B cell (primary cell): ENCODE data around the gene RERE. TPM values are rescaled to one million over a fixed set of nuclear protein-coding genes. Genes with fewer than 3 reads are reported as not detected.

ENCODE experiments used
- ATAC-seq: fragments of 200-7000 bp; cut with Tn5 transposase; one replicate; pipeline ENCODE4 v1.10.0; 2021; ENCODE audit warnings: low read depth, mild to moderate bottlenecking, moderate number of reproducible peaks, moderate library complexity
- CTCF ChIA-PET: fragments of 350-600 bp; sonication (Branson Sonifier 250); formaldehyde crosslinking; loops from one replicate; lab custom pipeline; 2021; ENCODE audit warnings: antibody characterized with exemption, inconsistent platforms; lab: Charles Lee
- POLR2A ChIA-PET: fragments of 350-600 bp; sonication (Branson Sonifier 250); formaldehyde crosslinking; loops from one replicate; lab custom pipeline; 2021; ENCODE audit warnings: antibody characterized with exemption; lab: Charles Lee
- DNase-seq: peaks from one replicate; pipeline ENCODE4 v3.0.0; 2013
- H2AFZ ChIP-seq: 2 replicates; pipeline ENCODE4 v1.6.1; 2012; ENCODE audit warnings: mild to moderate bottlenecking, low read depth, low read length; ENCODE audit not compliant: insufficient read depth, poor library complexity, severe bottlenecking
- H3K27ac ChIP-seq, 2 donors: 1 replicate in 1 of 2; 2 replicates in 1 of 2; pipeline ENCODE4 v1.5.1; 2012 to 2013; ENCODE audit warnings: low read length in 2 of 2, mild to moderate bottlenecking in 2 of 2, moderate library complexity in 1 of 2
- H3K27me3 ChIP-seq, 4 experiments: fragments of 200-600 bp in 1 of 4; sonication (generic) in 1 of 4; replicated peaks in 1 of 4; 1 replicate in 2 of 4; 2 replicates in 2 of 4; pipeline versions ENCODE4 v1.6.1 to v1.7.0; 2013 to 2016; ENCODE audit warnings: low read length in 3 of 4, mild to moderate bottlenecking in 2 of 4, mixed read lengths in 1 of 4, moderate library complexity in 1 of 4; ENCODE audit not compliant: insufficient read depth in 4 of 4, control insufficient read depth in 3 of 4; ENCODE audit errors: control extremely low read depth in 1 of 4
- H3K36me3 ChIP-seq, 2 experiments: replicated peaks in 1 of 2; 1 replicate in 1 of 2; 2 replicates in 1 of 2; pipeline versions ENCODE4 v1.6.1 to v1.7.1; 2013; ENCODE audit warnings: low read length in 1 of 2; ENCODE audit not compliant: insufficient read depth in 2 of 2, control insufficient read depth in 1 of 2; ENCODE audit errors: control extremely low read depth in 1 of 2, extremely low read depth in 1 of 2
- H3K4me1 ChIP-seq, 2 donors: fragments of 200-600 bp in 1 of 2; sonication (generic) in 1 of 2; 1 replicate in 1 of 2; 2 replicates in 1 of 2; pipeline versions ENCODE4 v1.5.1 to v1.6.1; 2013 to 2017; ENCODE audit warnings: low read length in 2 of 2; ENCODE audit not compliant: control insufficient read depth in 2 of 2, insufficient read depth in 2 of 2
- H3K4me2 ChIP-seq: replicated peaks from 2 replicates; pipeline ENCODE3; 2012; ENCODE audit warnings: mild to moderate bottlenecking, low read depth, low read length; ENCODE audit not compliant: poor library complexity, severe bottlenecking
- H3K4me3 ChIP-seq, 5 experiments: fragments of 200-600 bp in 1 of 5; sonication (generic) in 1 of 5; 1 replicate in 3 of 5; 2 replicates in 2 of 5; pipeline versions ENCODE4 v1.5.1 to v1.7.0; 2011 to 2016; ENCODE audit warnings: low read length in 4 of 5, mild to moderate bottlenecking in 4 of 5, low read depth in 2 of 5, control low read depth in 1 of 5, moderate library complexity in 1 of 5; ENCODE audit not compliant: insufficient read depth in 1 of 5; ENCODE audit errors: control extremely low read depth in 1 of 5, extremely low read depth in 1 of 5
- H3K79me2 ChIP-seq: fragments of 200-600 bp; sonication (generic); one replicate; pipeline ENCODE4 v1.6.0; 2016; ENCODE audit warnings: low read length; ENCODE audit not compliant: control insufficient read depth, insufficient read depth
- H3K9ac ChIP-seq: fragments of 200-600 bp; sonication (generic); 2 replicates; pipeline ENCODE4 v1.6.1; 2017; ENCODE audit warnings: mild to moderate bottlenecking, low read length, moderate library complexity
- H3K9me3 ChIP-seq, 3 donors: one replicate each; pipeline versions ENCODE4 v1.6.1 to v1.7.1; 2013; ENCODE audit warnings: low read length in 2 of 3; ENCODE audit not compliant: control insufficient read depth in 2 of 3, insufficient read depth in 1 of 3; ENCODE audit errors: control extremely low read depth in 1 of 3
- H4K20me1 ChIP-seq: 2 replicates; pipeline ENCODE4 v1.6.0; 2012; ENCODE audit warnings: mild to moderate bottlenecking, low read length; ENCODE audit not compliant: insufficient read depth, control insufficient read depth, poor library complexity, severe bottlenecking
- H3K27ac Mint-ChIP-seq: one replicate; pipeline ENCODE4 v1.8.0; 2021; ENCODE audit warnings: mixed read lengths
- H3K27me3 Mint-ChIP-seq: one replicate; pipeline ENCODE4 v1.8.0; 2021; ENCODE audit warnings: mixed read lengths
- H3K4me1 Mint-ChIP-seq: one replicate; pipeline ENCODE4 v1.8.0; 2021; ENCODE audit warnings: mixed read lengths
- H3K4me3 Mint-ChIP-seq: one replicate; pipeline ENCODE4 v1.8.0; 2021; ENCODE audit warnings: mixed read lengths
- H3K9me3 Mint-ChIP-seq: one replicate; pipeline ENCODE4 v1.8.0; 2022; ENCODE audit warnings: mixed read lengths; ENCODE audit not compliant: insufficient read depth
- EZH2 ChIP-seq: IDR thresholded peaks from 2 replicates; pipeline ENCODE4 v1.6.1; 2012; ENCODE audit warnings: borderline replicate concordance, low read depth, mild to moderate bottlenecking, moderate library complexity, low read length; ENCODE audit not compliant: insufficient read depth, poor library complexity, severe bottlenecking
- WGBS: methylation state at CpG from one replicate; pipeline ENCODE4 v1.1.5; 2013; ENCODE audit warnings: missing lambda C conversion rate; ENCODE audit not compliant: insufficient coverage; 5-methylcytosine and 5-hydroxymethylcytosine counted together
- intact Hi-C: fragments of 100-400 bp; cut with micrococcal nuclease; formaldehyde crosslinking; loops from one replicate; pipeline ENCODE4 v1.10.0; 2022
- polyA plus RNA-seq: library from polyadenylated mRNA; depleted of rRNA; stranded (reverse); fragments of >200 nt; gene quantifications from 2 replicates; pipeline ENCODE4 v1.2.3, GENCODE V29; 2012
- total RNA-seq, 2 donors: library from RNA; stranded (reverse); fragments of 120-200 nt in 1 of 2; gene quantifications; 1 replicate in 1 of 2; 2 replicates in 1 of 2; pipeline versions ENCODE4 v1.2.3 to v1.2.4, GENCODE V29; 2013 to 2022
- TF ChIP-seq, protein P1 (sequence below): fragments of 200-600 bp; IDR thresholded peaks from one replicate; pipeline ENCODE4 v1.8.0; 2022; ENCODE audit warnings: antibody characterized with exemption, mild to moderate bottlenecking

The RERE gene
- total and polyA plus RNA-seq, 2 donors (not counting 1 experiment from before 2014, with no cell fraction given), result 27.3 to 132 TPM

DNA sequence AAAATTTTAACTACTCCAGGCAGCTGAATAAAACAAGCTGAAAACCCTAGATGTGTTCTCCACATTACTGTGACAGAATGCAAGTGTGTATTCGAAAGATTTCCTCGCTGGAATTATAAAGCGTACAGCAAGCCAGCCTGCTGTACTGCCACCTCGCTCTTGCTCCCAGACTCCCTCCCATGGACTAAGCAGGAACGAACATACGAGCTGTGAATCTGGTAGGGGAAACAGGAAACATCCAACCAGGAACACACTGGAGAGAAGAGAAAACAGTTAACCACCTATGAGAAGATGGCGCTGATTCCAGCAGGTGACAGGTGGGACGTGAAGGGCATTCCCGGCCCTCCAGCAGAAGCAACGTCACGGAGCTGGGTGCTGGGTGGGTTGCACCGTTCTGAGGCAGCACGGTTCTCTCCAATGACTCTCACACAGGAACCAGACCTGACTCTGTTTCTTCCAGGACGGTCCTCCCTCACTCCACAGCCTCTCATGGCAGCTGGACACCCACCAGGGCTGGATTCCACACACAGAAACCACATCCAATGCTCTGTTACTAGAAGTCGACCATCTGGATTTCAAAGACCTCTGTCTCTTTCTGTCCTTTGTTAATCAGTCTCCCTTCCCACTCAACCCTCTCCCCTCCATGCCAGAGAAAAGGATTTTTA, 219.2 kb downstream of the RERE start:
- intact Hi-C loops, result no loop called here
- Histone ChIP-seq H3K79me2 (peaks cover 87% of the 10 kb centered on the region), H4K20me1 (peaks cover 18% of the 10 kb centered on the region), H3K9ac (no peak overlapping the region), H3K4me3 (no peak overlapping the region), H3K4me2 (no peak overlapping the region), H3K36me3 (peaks cover 0 to 6% of the 10 kb centered on the region in 2 experiments), H2AFZ (no peak overlapping the region), H3K27me3 (no peaks in the 10 kb centered on the region), H3K27ac (no peak overlapping the region), H3K9me3 (peaks cover 0 to 5% (median 0%) of the 10 kb centered on the region in 3 donors), H3K4me1 (peaks cover 13 to 24% of the 10 kb centered on the region in 2 donors)
- WGBS, result 85% methylated on average over 8 of the region's 15 CpGs
- CTCF ChIA-PET, result interaction anchor here (1.3 kb wide), 1 partner anchor 37 kb away, joined by 4 read pairs; no protein-coding TSS in a partner anchor
- Mint-ChIP-seq H3K27me3 (no peaks in the 10 kb centered on the region), H3K27ac (no peak overlapping the region), H3K4me3 (no peak overlapping the region), H3K4me1 (peaks cover 24% of the 10 kb centered on the region), H3K9me3 (no peaks in the 10 kb centered on the region)
- ATAC-seq, result no peak
- no peak for DNase-seq
- no peak for TF ChIP-seq EZH2
- TF ChIP-seq, protein P1, sequence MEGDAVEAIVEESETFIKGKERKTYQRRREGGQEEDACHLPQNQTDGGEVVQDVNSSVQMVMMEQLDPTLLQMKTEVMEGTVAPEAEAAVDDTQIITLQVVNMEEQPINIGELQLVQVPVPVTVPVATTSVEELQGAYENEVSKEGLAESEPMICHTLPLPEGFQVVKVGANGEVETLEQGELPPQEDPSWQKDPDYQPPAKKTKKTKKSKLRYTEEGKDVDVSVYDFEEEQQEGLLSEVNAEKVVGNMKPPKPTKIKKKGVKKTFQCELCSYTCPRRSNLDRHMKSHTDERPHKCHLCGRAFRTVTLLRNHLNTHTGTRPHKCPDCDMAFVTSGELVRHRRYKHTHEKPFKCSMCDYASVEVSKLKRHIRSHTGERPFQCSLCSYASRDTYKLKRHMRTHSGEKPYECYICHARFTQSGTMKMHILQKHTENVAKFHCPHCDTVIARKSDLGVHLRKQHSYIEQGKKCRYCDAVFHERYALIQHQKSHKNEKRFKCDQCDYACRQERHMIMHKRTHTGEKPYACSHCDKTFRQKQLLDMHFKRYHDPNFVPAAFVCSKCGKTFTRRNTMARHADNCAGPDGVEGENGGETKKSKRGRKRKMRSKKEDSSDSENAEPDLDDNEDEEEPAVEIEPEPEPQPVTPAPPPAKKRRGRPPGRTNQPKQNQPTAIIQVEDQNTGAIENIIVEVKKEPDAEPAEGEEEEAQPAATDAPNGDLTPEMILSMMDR, result no peak
- POLR2A ChIA-PET, result no interaction called here

DNA sequence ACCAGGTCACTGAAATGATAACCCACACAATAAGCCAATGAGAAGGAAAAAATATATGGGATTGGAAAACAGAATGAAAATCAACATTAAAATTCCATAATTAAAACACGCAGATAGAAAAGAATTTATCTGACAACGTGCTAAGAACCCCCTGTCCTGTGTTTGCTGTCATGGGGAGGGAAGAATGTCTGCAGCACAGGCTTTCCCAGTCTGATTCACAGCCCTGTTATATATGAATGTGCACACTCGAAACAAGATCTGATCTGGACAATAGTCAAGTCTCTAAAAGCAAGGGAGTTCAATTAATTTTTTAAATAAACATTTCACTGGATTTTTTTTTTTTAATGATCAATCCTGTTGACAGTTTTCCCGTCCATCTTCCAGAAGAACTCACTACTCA, 220.0 kb downstream of the RERE start:
- ATAC-seq (no peak), DNase-seq (no peak)
- ChIA-PET POLR2A (no interaction called here), CTCF (interaction anchor here (1.3 kb wide), 1 partner anchor 36 kb away, joined by 4 read pairs; no protein-coding TSS in a partner anchor)
- WGBS, result no CpG with 5 or more reads among the region's 4 CpGs
- peaks cover 0 to 8% of the 10 kb centered on the region in 2 experiments for H3K36me3 ChIP-seq
- Mint-ChIP-seq H3K27ac (no peak overlapping the region), H3K27me3 (no peaks in the 10 kb centered on the region), H3K4me1 (peaks cover 19% of the 10 kb centered on the region), H3K9me3 (no peaks in the 10 kb centered on the region), H3K4me3 (no peak overlapping the region)
- peaks cover 18% of the 10 kb centered on the region for H4K20me1 ChIP-seq
- intact Hi-C loops, result no loop called here
- peaks cover 0 to 5% (median 0%) of the 10 kb centered on the region in 3 donors for H3K9me3 ChIP-seq
- TF ChIP-seq, protein P1, result no peak
- TF ChIP-seq EZH2, result no peak
- no peak overlapping the region for H3K4me2 ChIP-seq
- H3K4me3 ChIP-seq, result no peak overlapping the region
- no peak overlapping the region for H3K27ac ChIP-seq
- H2AFZ ChIP-seq, result no peak overlapping the region
- H3K79me2 ChIP-seq, result peaks cover 88% of the 10 kb centered on the region
- H3K4me1 ChIP-seq, result peaks cover 7 to 17% of the 10 kb centered on the region in 2 donors
- no peak overlapping the region for H3K9ac ChIP-seq
- H3K27me3 ChIP-seq, result no peaks in the 10 kb centered on the region
